GM19463 (cell line): Measurements from ENCODE around the gene SLC17A2.

Experiments
- ATAC-seq: cut with Tn5 transposase; IDR thresholded peaks from one replicate; pipeline ENCODE4 v1.9.1; 2021; ENCODE audit warnings: mild to moderate bottlenecking, moderate library complexity; ENCODE audit not compliant: unreplicated experiment

SLC17A2 gene

DNA sequence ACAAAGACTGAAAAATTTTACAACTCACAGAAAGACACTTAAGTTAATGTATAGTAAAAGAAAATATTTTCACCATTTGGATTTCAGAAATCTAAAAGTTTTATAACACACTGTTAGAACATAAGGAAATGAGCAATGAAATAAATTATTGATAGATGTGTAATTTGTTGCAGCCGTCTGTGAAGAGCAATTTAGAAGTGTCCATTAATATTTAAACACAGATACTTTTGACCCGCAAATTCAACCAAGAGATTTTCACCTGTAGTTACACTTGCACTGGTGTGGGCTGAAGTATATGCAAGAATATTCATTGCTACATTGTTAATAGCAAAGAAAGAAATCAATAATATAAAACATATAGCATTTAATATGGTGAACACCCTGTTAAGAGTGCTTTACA lies 41.9 kb downstream of the SLC17A2 start:
- ATAC-seq: no peak

- ATAC-seq: no peak
These were observed 44.4 kb downstream of the SLC17A2 start for GRCh38 chr6:25886066-25886465.

- ATAC-seq: no peak
These were observed 46.5 kb downstream of the SLC17A2 start for GRCh38 chr6:25883991-25884390.

DNA sequence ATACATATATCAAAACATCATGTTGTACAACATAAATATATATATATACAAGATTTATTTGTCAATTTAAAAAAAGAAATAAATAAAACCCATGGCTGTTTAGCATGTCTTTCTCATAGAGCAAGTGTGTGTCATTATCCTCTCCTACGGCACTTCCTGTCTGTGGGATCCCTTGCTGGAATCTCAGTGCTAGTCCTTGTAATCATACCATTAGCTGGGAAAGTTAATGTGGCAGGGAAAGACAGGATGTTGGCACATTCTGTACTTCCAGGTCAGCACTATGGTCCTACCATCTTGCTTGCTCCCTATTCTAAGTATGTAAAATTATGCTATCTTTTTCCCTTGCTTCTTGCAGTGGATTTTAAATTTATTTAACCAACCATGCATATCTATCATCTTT lies 47.0 kb downstream of the SLC17A2 start:
- no peak for ATAC-seq

DNA sequence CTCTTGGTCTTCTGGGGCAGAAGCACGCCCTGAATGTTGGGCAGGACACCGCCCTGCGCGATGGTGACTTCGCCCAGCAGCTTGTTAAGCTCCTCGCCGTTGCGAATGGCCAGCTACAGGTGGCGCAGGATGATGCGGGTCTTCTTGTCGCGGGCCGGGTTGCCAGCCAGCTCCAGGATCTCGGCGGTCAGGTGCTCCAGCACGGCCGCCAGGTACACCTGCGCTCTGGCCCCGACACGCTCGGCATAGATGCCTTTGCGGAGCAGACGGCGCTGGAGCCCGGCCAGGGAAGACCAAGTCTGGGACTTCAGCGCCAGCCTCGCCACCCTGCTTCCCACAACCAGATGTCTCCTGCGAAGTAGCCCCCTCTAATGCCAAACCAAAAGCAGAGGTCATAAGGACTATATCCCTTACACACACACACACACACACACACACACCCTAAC lies 48.4 kb downstream of the SLC17A2 start:
- no peak for ATAC-seq

- no peak for ATAC-seq
These were observed 49.9 kb downstream of the SLC17A2 start for GRCh38 chr6:25880601-25881000.

- ATAC-seq: no peak
These were observed 51.7 kb downstream of the SLC17A2 start for GRCh38 chr6:25878721-25879322.

GRCh38 chr6:25875926-25876602 lies 54.4 kb downstream of the SLC17A2 start:
- ATAC-seq: no peak

GRCh38 chr6:25875563-25875905 lies 55.0 kb downstream of the SLC17A2 start:
- no peak for ATAC-seq

DNA sequence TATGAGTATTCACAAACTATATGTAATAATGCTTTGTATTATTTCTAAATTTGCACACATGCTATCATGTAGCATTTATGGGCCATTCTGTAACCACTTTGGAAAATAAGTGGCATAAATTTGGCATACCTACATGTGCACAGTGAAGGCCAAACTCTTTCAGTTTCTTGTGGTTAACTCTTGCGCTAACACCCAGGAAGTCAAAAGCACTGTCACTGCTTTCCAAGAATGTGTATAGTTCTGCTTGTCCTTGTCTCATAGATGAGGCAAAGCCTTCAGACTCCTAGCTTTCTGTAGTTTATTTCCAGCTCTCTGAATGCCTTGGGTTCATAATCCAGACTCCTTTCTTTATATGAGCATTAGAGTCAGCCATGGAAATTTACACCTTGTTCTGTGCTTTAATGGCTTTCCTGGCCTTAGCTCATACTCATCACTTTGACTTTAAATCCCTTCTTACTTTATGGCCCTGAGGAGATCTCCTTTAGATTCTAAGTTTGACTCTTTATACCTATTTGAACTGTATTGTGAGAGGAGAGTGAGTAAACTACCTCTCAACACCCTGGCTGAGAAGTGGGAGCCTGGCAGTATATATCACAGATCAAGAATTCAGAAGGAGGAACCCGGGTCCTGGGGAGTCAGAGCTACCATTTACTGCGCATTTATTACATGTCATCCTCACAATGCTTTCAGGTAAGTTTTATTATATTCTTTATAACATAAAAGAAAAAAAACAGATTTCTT lies 55.5 kb downstream of the SLC17A2 start:
- ATAC-seq: no peak

- no peak for ATAC-seq
These were observed 56.4 kb downstream of the SLC17A2 start, which contains the start of gene SLC17A3 for GRCh38 chr6:25874118-25874517. Gene SLC17A3 (minus strand): TSS chr6:25874243. CDS start chr6:25868387, 5,856 bp downstream.

DNA sequence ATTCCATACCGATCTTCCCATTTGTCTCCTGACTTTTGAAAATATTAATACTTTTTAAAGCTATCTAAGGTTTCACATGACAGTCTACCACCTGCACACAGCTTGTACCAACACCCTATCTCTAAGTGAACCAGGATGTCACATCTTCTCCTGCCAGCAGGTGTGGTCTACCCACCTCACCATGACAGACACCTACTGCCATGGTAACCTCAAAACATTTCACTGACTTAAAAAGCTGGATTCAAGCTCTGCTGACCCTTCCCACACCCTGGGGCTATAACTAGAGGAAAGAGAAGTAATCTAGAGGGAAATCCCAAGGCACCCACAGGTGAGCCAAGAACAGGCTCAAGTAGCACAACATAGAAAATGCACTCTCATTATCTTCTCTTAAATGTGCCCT lies 57.7 kb downstream of the SLC17A2 start:
- no peak for ATAC-seq

GRCh38 chr6:25869840-25870239 lies 60.7 kb downstream of the SLC17A2 start:
- no peak for ATAC-seq

DNA sequence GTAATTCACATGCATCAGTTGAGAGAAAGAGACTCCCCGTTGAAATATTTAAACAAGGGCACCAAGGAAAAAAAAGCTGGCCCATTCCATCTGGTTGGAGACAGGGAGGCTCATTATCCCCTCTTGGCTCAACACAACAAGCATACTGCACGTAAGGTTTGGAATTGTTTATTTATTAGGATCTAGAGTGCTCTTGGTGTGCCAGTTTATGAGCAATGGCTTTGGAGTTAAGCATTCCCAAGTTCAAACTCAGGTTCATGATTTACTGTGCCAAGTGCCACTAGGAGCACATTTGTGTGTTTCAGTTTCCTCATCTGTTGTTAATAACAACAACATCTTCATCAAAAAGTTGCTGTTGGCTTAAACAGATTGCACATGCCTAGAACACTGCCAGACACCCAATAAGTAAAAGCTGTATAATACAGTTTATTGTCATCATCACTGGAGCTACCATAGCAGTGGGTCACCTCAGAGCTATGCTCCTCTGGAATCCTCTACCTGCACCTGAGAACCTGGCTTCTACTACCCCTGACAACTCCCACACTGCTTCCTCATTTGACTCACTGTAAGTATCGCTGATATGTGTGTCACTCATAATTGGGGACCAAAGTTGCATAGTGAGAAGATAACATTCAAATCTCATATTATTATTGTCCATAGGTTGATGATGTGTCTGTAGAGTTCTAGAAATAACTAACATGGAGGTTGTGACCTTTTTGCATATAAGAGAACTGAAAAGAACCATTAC lies 61.9 kb downstream of the SLC17A2 start:
- no peak for ATAC-seq

- no peak for ATAC-seq
These were observed 64.5 kb downstream of the SLC17A2 start for GRCh38 chr6:25866011-25866410.

GRCh38 chr6:25863360-25863759 lies 67.1 kb downstream of the SLC17A2 start:
- ATAC-seq: no peak
